PC-3 (cell line): ENCODE results near the gene SOX6. TPM values are rescaled to one million over a fixed set of nuclear protein-coding genes. Genes with fewer than 3 reads are reported as not detected.

ENCODE experiments used
- ATAC-seq: fragments of 200-7000 bp; cut with Tn5 transposase; 2 replicates; pipeline ENCODE4 v1.9.1; 2020; ENCODE audit warnings: mild to moderate bottlenecking, moderate library complexity
- BruUV-seq: library from RNA; stranded (reverse); fragments of 400-500 nt; replicated peaks from 2 replicates; lab custom pipeline; 2021; lab: Mats Ljungman, UMichigan
- CTCF ChIA-PET: fragments of 300-600 bp; sonication (Branson Sonifier 250); formaldehyde crosslinking; loops from one replicate; lab custom pipeline; 2022; ENCODE audit warnings: antibody characterized with exemption; lab: Charles Lee
- POLR2A ChIA-PET: fragments of 300-600 bp; sonication (Branson Sonifier 250); formaldehyde crosslinking; loops from one replicate; lab custom pipeline; 2022; ENCODE audit warnings: antibody characterized with exemption; ENCODE audit not compliant: unreplicated experiment; lab: Charles Lee
- DNase-seq: peaks from one replicate; pipeline ENCODE4 v3.0.0-alpha.2; 2015
- H2AFZ ChIP-seq: fragments of 300-600 bp; sonication (generic); 2 replicates; pipeline ENCODE4 v1.6.0; 2016; ENCODE audit warnings: antibody characterized with exemption, low read length
- H3F3A ChIP-seq: fragments of 300-600 bp; sonication (generic); one replicate; pipeline ENCODE4 v1.6.0; 2017; ENCODE audit warnings: antibody characterized with exemption, low read length, control low read depth, mild to moderate bottlenecking; ENCODE audit not compliant: unreplicated experiment
- H3K27ac ChIP-seq: fragments of 300-600 bp; sonication (generic); 2 replicates; pipeline ENCODE4 v1.5.1; 2016; ENCODE audit warnings: mild to moderate bottlenecking, low read length
- H3K27me3 ChIP-seq: fragments of 300-600 bp; sonication (generic); 2 replicates; pipeline ENCODE4 v1.6.1; 2016; ENCODE audit warnings: low read length, mixed read lengths
- H3K36me3 ChIP-seq: fragments of 300-600 bp; sonication (generic); 2 replicates; pipeline ENCODE4 v1.6.1; 2016; ENCODE audit warnings: low read depth, mixed run types, low read length, mixed read lengths
- H3K4me1 ChIP-seq: fragments of 300-600 bp; sonication (generic); 2 replicates; pipeline ENCODE4 v1.5.1; 2016; ENCODE audit warnings: low read length; ENCODE audit not compliant: insufficient read depth
- H3K4me2 ChIP-seq: fragments of 300-600 bp; sonication (generic); 2 replicates; pipeline ENCODE4 v1.6.0; 2016; ENCODE audit warnings: low read length
- H3K4me3 ChIP-seq: fragments of 300-600 bp; sonication (generic); 2 replicates; pipeline ENCODE4 v1.5.1; 2016; ENCODE audit warnings: mild to moderate bottlenecking, low read length, mixed read lengths
- H3K79me2 ChIP-seq: fragments of 300-600 bp; sonication (generic); 2 replicates; pipeline ENCODE4 v1.6.1; 2017; ENCODE audit warnings: low read length, mixed read lengths
- H3K9ac ChIP-seq: fragments of 300-600 bp; sonication (generic); 2 replicates; pipeline ENCODE4 v1.6.0; 2016; ENCODE audit warnings: mild to moderate bottlenecking, low read length
- H3K9me2 ChIP-seq: fragments of 300-600 bp; sonication (generic); replicated peaks from 2 replicates; pipeline ENCODE4 v1.6.1; 2016; ENCODE audit warnings: mixed run types, low read length, mixed read lengths
- H3K9me3 ChIP-seq: fragments of 300-600 bp; sonication (generic); 2 replicates; pipeline ENCODE4 v1.6.1; 2016; ENCODE audit warnings: low read length, mixed read lengths
- H4K20me1 ChIP-seq: fragments of 300-600 bp; sonication (generic); 2 replicates; pipeline ENCODE4 v1.6.1; 2016; ENCODE audit warnings: low read length, mixed read lengths
- CTCF ChIP-seq: fragments of 300-600 bp; sonication (generic); conservative IDR thresholded peaks from 2 replicates; pipeline ENCODE4 v1.5.1; 2017; ENCODE audit warnings: antibody characterized with exemption, low read depth, mild to moderate bottlenecking, low read length
- EZH2 ChIP-seq: fragments of 300-600 bp; sonication (generic); IDR thresholded peaks from one replicate; pipeline ENCODE4 v1.6.1; 2017; ENCODE audit warnings: antibody characterized with exemption, mild to moderate bottlenecking, low read length; ENCODE audit not compliant: unreplicated experiment
- EZH2phosphoT487 ChIP-seq: fragments of 300-600 bp; sonication (generic); IDR thresholded peaks from 2 replicates; pipeline ENCODE4 v1.6.1; 2018; ENCODE audit warnings: mild to moderate bottlenecking, antibody characterized with exemption, low read length, borderline replicate concordance
- intact Hi-C: fragments of 100-400 bp; cut with micrococcal nuclease; formaldehyde crosslinking; loops from 2 replicates; pipeline ENCODE4 v1.9.0; 2023
- total RNA-seq: library from RNA; depleted of rRNA; stranded (reverse); fragments of >200 nt; gene quantifications from 2 replicates; pipeline ENCODE4 v1.2.3, GENCODE V29; 2014

The SOX6 gene
- total RNA-seq, 1 experiment from 2014 or later, result not detected

GRCh38 chr11:16291729-16292128 lies 64.6 kb downstream of the SOX6 start:
- H3K9ac ChIP-seq, result no peak overlapping the region
- BruUV-seq, result no TSS peak
- no peak overlapping the region for H3K4me2 ChIP-seq
- no peaks in the 10 kb centered on the region for H3K79me2 ChIP-seq
- H2AFZ ChIP-seq, result no peak overlapping the region
- H3F3A ChIP-seq, result no peaks in the 10 kb centered on the region
- CTCF ChIA-PET, result no interaction called here
- H3K27me3 ChIP-seq, result 0 out of 2 replicates have a peak, but pooled peaks cover 3% of the 10 kb centered on the region
- H3K9me2 ChIP-seq, result no peaks in the 10 kb centered on the region
- DNase-seq, result no peak
- no peaks in the 10 kb centered on the region for H3K36me3 ChIP-seq
- no peaks in the 10 kb centered on the region for H3K9me3 ChIP-seq
- H3K4me1 ChIP-seq, result no peaks in the 10 kb centered on the region
- POLR2A ChIA-PET, result no interaction called here
- no peaks in the 10 kb centered on the region for H4K20me1 ChIP-seq
- intact Hi-C loops, result no loop called here
- H3K27ac ChIP-seq, result no peak overlapping the region
- ATAC-seq, result no peak
- TF ChIP-seq CTCF (no peak), EZH2phosphoT487 (no peak), EZH2 (no peak)
- no peak overlapping the region for H3K4me3 ChIP-seq

- intact Hi-C loops, result no loop called here
Observed at GRCh38 chr11:16289541-16289940, 66.8 kb downstream of the SOX6 start.

More at GRCh38 chr11:16289541-16289940, 66.8 kb downstream of the SOX6 start:
- ChIA-PET POLR2A (no interaction called here), CTCF (no interaction called here)
- ATAC-seq (no peak), DNase-seq (no peak)
- no peak overlapping the region for H3K4me2 ChIP-seq
- H3F3A ChIP-seq, result no peaks in the 10 kb centered on the region
- no peak for TF ChIP-seq CTCF
- TF ChIP-seq EZH2, result no peak
- no peak for TF ChIP-seq EZH2phosphoT487
- H3K4me1 ChIP-seq, result no peaks in the 10 kb centered on the region
- H3K9me2 ChIP-seq, result no peaks in the 10 kb centered on the region
- H3K4me3 ChIP-seq, result no peak overlapping the region
- H2AFZ ChIP-seq, result no peak overlapping the region
- no TSS peak for BruUV-seq
- H3K79me2 ChIP-seq, result no peaks in the 10 kb centered on the region
- 0 out of 2 replicates have a peak, but pooled peaks cover 3% of the 10 kb centered on the region for H3K27me3 ChIP-seq
- no peak overlapping the region for H3K27ac ChIP-seq
- no peaks in the 10 kb centered on the region for H3K9me3 ChIP-seq
- no peak overlapping the region for H3K9ac ChIP-seq
- no peaks in the 10 kb centered on the region for H3K36me3 ChIP-seq
- H4K20me1 ChIP-seq, result no peaks in the 10 kb centered on the region
